Mesenchymal stem cell (in vitro differentiated cells and primary cell): ENCODE measurements around the gene PLXNC1.

Source experiments
- DNase-seq: peaks from one replicate; pipeline ENCODE4 v3.0.0-alpha.2; 2013
- H2AFZ ChIP-seq: one replicate; pipeline ENCODE4 v1.6.1; 2013; ENCODE audit warnings: low read depth, mild to moderate bottlenecking, control low read depth, inconsistent platforms, low read length, moderate library complexity
- H2AK5ac ChIP-seq: 2 replicates; pipeline ENCODE4 v1.6.1; 2013; ENCODE audit warnings: low read length, moderate library complexity, mild to moderate bottlenecking, inconsistent platforms; ENCODE audit not compliant: severe bottlenecking
- H2BK120ac ChIP-seq: one replicate; pipeline ENCODE4 v1.6.1; 2013; ENCODE audit warnings: low read depth, mild to moderate bottlenecking, inconsistent platforms, low read length, moderate library complexity
- H2BK12ac ChIP-seq, 2 experiments: one replicate each; pipeline ENCODE4 v1.6.1; 2013; ENCODE audit warnings: inconsistent platforms in 2 of 2, low read length in 2 of 2, mild to moderate bottlenecking in 2 of 2, moderate library complexity in 2 of 2, control low read depth in 1 of 2
- H2BK15ac ChIP-seq: one replicate; pipeline ENCODE4 v1.6.1; 2013; ENCODE audit warnings: mild to moderate bottlenecking, low read depth, inconsistent platforms; ENCODE audit not compliant: poor library complexity, severe bottlenecking
- H2BK5ac ChIP-seq: 2 replicates; pipeline ENCODE4 v1.6.1; 2013; ENCODE audit warnings: low read depth, mild to moderate bottlenecking, low read length, control low read depth, inconsistent platforms; ENCODE audit not compliant: poor library complexity, severe bottlenecking
- H3K14ac ChIP-seq, 2 experiments: one replicate each; pipeline ENCODE4 v1.6.1; 2013; ENCODE audit warnings: inconsistent platforms in 2 of 2, low read length in 2 of 2, control low read depth in 1 of 2, mild to moderate bottlenecking in 1 of 2, moderate library complexity in 1 of 2
- H3K18ac ChIP-seq, 2 experiments: one replicate each; pipeline ENCODE4 v1.6.1; 2013; ENCODE audit warnings: inconsistent platforms in 2 of 2, low read length in 2 of 2, control low read depth in 1 of 2, low read depth in 1 of 2, mild to moderate bottlenecking in 1 of 2
- H3K23ac ChIP-seq, 2 experiments: one replicate each; pipeline ENCODE4 v1.6.1; 2013; ENCODE audit warnings: inconsistent platforms in 2 of 2, low read length in 2 of 2, mild to moderate bottlenecking in 2 of 2, moderate library complexity in 2 of 2, control low read depth in 1 of 2
- H3K27ac ChIP-seq: 2 replicates; pipeline ENCODE4 v1.5.1; 2013; ENCODE audit warnings: mild to moderate bottlenecking, moderate library complexity, low read length, control low read depth, inconsistent platforms; ENCODE audit not compliant: poor library complexity, severe bottlenecking
- H3K27me3 ChIP-seq, 2 experiments: 2 replicates each; pipeline versions ENCODE4 v1.6.1 to v1.7.0; 2013; ENCODE audit warnings: low read length in 2 of 2, mild to moderate bottlenecking in 2 of 2, moderate library complexity in 2 of 2, control low read depth in 1 of 2, inconsistent platforms in 1 of 2; ENCODE audit not compliant: control insufficient read depth in 1 of 2, insufficient read depth in 1 of 2
- H3K36me3 ChIP-seq, 2 experiments: 2 replicates each; pipeline versions ENCODE4 v1.6.1 to v1.7.0; 2013; ENCODE audit warnings: low read length in 2 of 2, control low read depth in 1 of 2, inconsistent platforms in 1 of 2, low read depth in 1 of 2, mild to moderate bottlenecking in 1 of 2; ENCODE audit not compliant: insufficient read depth in 2 of 2, control insufficient read depth in 1 of 2
- H3K4ac ChIP-seq, 2 experiments: one replicate each; pipeline ENCODE4 v1.6.1; 2013; ENCODE audit warnings: inconsistent platforms in 2 of 2, low read length in 2 of 2, mild to moderate bottlenecking in 2 of 2, moderate library complexity in 2 of 2, control low read depth in 1 of 2, low read depth in 1 of 2
- H3K4me1 ChIP-seq: 2 replicates; pipeline ENCODE4 v1.6.1; 2013; ENCODE audit warnings: low read depth, low read length, control low read depth; ENCODE audit not compliant: control insufficient read depth, insufficient read depth
- H3K4me2 ChIP-seq: 2 replicates; pipeline ENCODE4 v1.6.1; 2013; ENCODE audit warnings: low read length, mild to moderate bottlenecking, inconsistent platforms; ENCODE audit not compliant: poor library complexity, severe bottlenecking
- H3K4me3 ChIP-seq, 2 experiments: 2 replicates each; pipeline versions ENCODE4 v1.5.1 to v1.7.0; 2013; ENCODE audit warnings: low read length in 2 of 2, mild to moderate bottlenecking in 2 of 2, control low read depth in 1 of 2, low read depth in 1 of 2; ENCODE audit not compliant: insufficient read depth in 1 of 2
- H3K79me1 ChIP-seq: replicated peaks from 2 replicates; pipeline ENCODE4 v1.6.1; 2013; ENCODE audit warnings: mild to moderate bottlenecking, control low read depth, low read length, inconsistent platforms; ENCODE audit not compliant: poor library complexity, severe bottlenecking
- H3K9ac ChIP-seq: 2 replicates; pipeline ENCODE4 v1.7.0; 2013; ENCODE audit warnings: mild to moderate bottlenecking, low read length, moderate library complexity
- H3K9me3 ChIP-seq: 2 replicates; pipeline ENCODE4 v1.7.0; 2013; ENCODE audit warnings: mild to moderate bottlenecking, low read length; ENCODE audit not compliant: control insufficient read depth
- H4K8ac ChIP-seq: one replicate; pipeline ENCODE4 v1.6.1; 2013; ENCODE audit warnings: inconsistent platforms, mild to moderate bottlenecking, low read length, moderate library complexity
- H4K91ac ChIP-seq: one replicate; pipeline ENCODE4 v1.6.1; 2013; ENCODE audit warnings: mild to moderate bottlenecking, low read length, inconsistent platforms
- WGBS: methylation state at CpG from one replicate; pipeline ENCODE4 v1.1.7; 2013; ENCODE audit warnings: mixed read lengths; 5-methylcytosine and 5-hydroxymethylcytosine counted together

PLXNC1 gene

DNA sequence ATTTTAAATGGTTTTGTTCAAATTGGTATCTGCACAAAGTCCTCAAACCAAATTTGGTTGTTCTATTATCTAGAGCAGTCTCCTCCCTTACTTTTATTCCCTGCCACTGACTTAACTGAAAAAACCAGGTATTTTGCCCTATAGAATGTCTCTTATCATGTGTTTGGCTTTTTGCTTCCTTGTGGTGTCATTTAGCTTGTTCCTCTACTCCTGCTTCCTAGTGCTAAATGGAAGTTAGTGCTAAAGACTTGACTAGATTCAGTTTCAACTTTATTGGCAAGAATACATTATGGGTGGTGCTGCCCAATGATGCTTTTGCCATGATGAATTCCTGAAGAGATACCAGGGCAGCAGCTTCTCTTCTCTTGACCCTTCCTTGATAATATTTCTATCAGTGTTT, 29.7 kb downstream of the PLXNC1 start:
- no peak overlapping the region for H3K27ac ChIP-seq
- no peak overlapping the region for H3K18ac ChIP-seq
- H3K23ac ChIP-seq = no peak overlapping the region
- H3K4me3 ChIP-seq = no peak overlapping the region
- H3K27me3 ChIP-seq = no peaks in the 10 kb centered on the region
- H2AK5ac ChIP-seq = no peak overlapping the region
- H3K4me2 ChIP-seq = no peak overlapping the region
- no peak overlapping the region for H4K91ac ChIP-seq
- no peak overlapping the region for H2BK120ac ChIP-seq
- H3K14ac ChIP-seq = no peak overlapping the region
- no peaks in the 10 kb centered on the region for H3K36me3 ChIP-seq
- H4K8ac ChIP-seq = no peak overlapping the region
- H3K4me1 ChIP-seq = peaks cover 2% of the 10 kb centered on the region
- H3K4ac ChIP-seq = no peak overlapping the region
- no peak for DNase-seq
- no peaks in the 10 kb centered on the region for H3K79me1 ChIP-seq
- no peak overlapping the region for H2AFZ ChIP-seq
- no peak overlapping the region for H3K9ac ChIP-seq
- no peak overlapping the region for H2BK5ac ChIP-seq
- H3K9me3 ChIP-seq = peaks cover 9% of the 10 kb centered on the region
- H2BK12ac ChIP-seq = no peak overlapping the region
- no peak overlapping the region for H2BK15ac ChIP-seq

DNA sequence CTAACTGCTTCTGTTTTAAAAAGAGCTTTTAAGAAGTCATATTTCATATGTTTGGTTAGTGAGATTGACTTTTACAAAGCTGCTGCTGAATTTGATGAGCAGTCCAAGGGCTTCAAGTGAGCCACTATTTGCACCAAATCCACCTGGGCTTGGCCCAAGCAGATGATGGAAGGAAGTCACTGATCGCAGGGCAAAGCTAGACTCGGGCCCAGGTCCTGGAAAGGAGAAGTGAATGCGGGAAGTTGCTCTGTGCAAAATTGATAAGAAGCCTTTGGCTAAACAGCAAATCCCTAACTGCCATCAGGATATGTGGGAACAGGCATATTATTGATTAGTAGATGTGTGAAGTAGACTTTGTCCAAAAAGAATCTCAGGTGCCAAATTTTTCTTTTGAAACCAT, 30.5 kb downstream of the PLXNC1 start:
- H3K4me2 ChIP-seq = no peak overlapping the region
- H3K4ac ChIP-seq = no peak overlapping the region
- no peak for DNase-seq
- H4K91ac ChIP-seq = no peak overlapping the region
- H3K14ac ChIP-seq = no peak overlapping the region
- H3K79me1 ChIP-seq = no peaks in the 10 kb centered on the region
- no peak overlapping the region for H2BK5ac ChIP-seq
- H3K9me3 ChIP-seq = peaks cover 9% of the 10 kb centered on the region
- no peak overlapping the region for H3K27ac ChIP-seq
- WGBS = 98% methylated on average over 3 of the region's 3 CpGs
- no peak overlapping the region for H2BK12ac ChIP-seq
- H3K27me3 ChIP-seq = no peaks in the 10 kb centered on the region
- no peak overlapping the region for H2AFZ ChIP-seq
- H3K18ac ChIP-seq = no peak overlapping the region
- no peak overlapping the region for H2BK120ac ChIP-seq
- H2AK5ac ChIP-seq = no peak overlapping the region
- no peak overlapping the region for H3K23ac ChIP-seq
- H3K9ac ChIP-seq = no peak overlapping the region
- no peaks in the 10 kb centered on the region for H3K4me1 ChIP-seq
- no peak overlapping the region for H3K4me3 ChIP-seq
- H3K36me3 ChIP-seq = no peaks in the 10 kb centered on the region
- H4K8ac ChIP-seq = no peak overlapping the region
- H2BK15ac ChIP-seq = no peak overlapping the region

DNA sequence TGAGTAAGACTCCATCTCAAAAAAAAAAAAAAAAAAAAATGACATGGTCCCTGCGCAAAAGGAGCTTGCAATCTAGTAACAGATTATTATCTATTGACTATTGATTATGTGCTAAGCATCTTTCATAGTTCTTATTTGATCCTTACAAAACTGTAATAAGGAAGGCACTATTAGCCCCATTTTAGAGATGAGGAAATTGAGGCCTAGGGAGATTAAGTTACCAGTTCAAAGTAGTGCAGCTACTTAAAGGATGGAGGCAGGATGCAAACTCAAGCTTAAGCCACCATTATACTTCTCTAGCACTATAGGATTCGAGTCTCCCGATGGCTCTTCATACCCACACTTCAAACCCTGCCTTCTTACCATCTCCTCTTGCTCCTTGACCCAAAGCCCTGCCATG, 31.3 kb downstream of the PLXNC1 start:
- Histone ChIP-seq H3K27me3 (no peaks in the 10 kb centered on the region), H3K27ac (no peak overlapping the region), H3K9ac (no peak overlapping the region), H3K4me1 (no peaks in the 10 kb centered on the region), H2BK120ac (no peak overlapping the region), H2BK15ac (no peak overlapping the region), H3K14ac (no peak overlapping the region), H3K4ac (no peak overlapping the region), H3K79me1 (no peaks in the 10 kb centered on the region), H3K18ac (no peak overlapping the region), H3K9me3 (peaks cover 9% of the 10 kb centered on the region), H2BK12ac (no peak overlapping the region), H3K36me3 (no peaks in the 10 kb centered on the region), H2BK5ac (no peak overlapping the region), H3K23ac (no peak overlapping the region), H2AK5ac (no peak overlapping the region), H3K4me2 (no peak overlapping the region), H4K91ac (no peak overlapping the region), H4K8ac (no peak overlapping the region), H2AFZ (no peak overlapping the region), H3K4me3 (no peak overlapping the region)
- DNase-seq = no peak
- WGBS = 97% methylated on average over 2 of the region's 3 CpGs

DNA sequence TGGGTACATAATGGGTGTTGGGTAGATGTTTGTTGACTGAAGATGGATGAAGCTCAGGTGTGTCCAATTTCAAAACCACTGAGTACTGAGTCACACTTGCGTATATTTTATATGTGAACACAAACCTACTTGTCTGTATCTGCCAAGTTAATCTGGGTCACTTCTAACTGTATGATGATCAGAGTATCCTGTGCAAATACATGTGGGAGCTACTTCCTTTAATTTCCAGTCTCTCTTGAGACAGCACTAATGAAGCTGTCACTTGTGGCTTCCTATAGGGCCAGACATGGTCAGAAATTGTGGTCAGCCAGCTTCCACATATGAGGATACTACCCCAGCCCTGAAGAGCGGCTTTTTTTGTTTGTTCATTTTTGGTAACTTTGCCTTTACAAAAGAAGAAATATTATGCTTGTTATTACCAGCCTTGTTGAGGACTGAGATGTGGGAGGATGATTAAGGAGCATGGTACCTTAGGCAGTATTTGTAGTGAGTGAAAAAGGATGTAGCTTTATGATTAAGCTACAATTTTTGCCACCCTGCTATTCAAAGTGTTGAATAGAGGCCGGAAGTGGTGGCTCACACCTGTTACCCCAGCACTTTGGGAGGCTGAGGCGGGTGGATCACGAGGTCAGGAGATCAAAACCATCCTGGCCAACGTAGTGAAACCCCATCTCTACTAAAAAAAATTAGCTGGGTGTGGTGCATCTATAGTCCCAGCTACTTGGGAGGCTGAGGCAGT, 32.4 kb downstream of the PLXNC1 start:
- H2BK120ac ChIP-seq = no peak overlapping the region
- H3K9ac ChIP-seq = no peak overlapping the region
- no peaks in the 10 kb centered on the region for H3K79me1 ChIP-seq
- no peak overlapping the region for H2BK15ac ChIP-seq
- WGBS = 98% methylated on average over 4 of the region's 6 CpGs
- no peak overlapping the region for H3K23ac ChIP-seq
- no peak overlapping the region for H2BK12ac ChIP-seq
- peaks cover 0 to 2% of the 10 kb centered on the region in 2 experiments for H3K27me3 ChIP-seq
- H3K4ac ChIP-seq = no peak overlapping the region
- no peak overlapping the region for H3K4me3 ChIP-seq
- no peaks in the 10 kb centered on the region for H3K36me3 ChIP-seq
- no peak overlapping the region for H2BK5ac ChIP-seq
- no peak overlapping the region for H3K4me2 ChIP-seq
- no peak overlapping the region for H3K27ac ChIP-seq
- no peak overlapping the region for H3K14ac ChIP-seq
- H3K4me1 ChIP-seq = no peaks in the 10 kb centered on the region
- H2AFZ ChIP-seq = no peak overlapping the region
- H2AK5ac ChIP-seq = no peak overlapping the region
- DNase-seq = no peak
- no peak overlapping the region for H3K18ac ChIP-seq
- no peak overlapping the region for H4K91ac ChIP-seq
- H3K9me3 ChIP-seq = peaks cover 9% of the 10 kb centered on the region
- no peak overlapping the region for H4K8ac ChIP-seq
